Activated naive CD4-positive, alpha-beta T cell treated with anti-CD3 and anti-CD28 coated beads, Interleukin-2, amount 50 U/mL, for 24 hours (primary cell): ENCODE data around the gene LRRK1.

Experiments used
- H3K27ac Mint-ChIP-seq: one replicate; pipeline ENCODE4 v1.8.0; 2021; ENCODE audit warnings: mild to moderate bottlenecking, mixed read lengths
- H3K27me3 Mint-ChIP-seq: one replicate; pipeline ENCODE4 v1.8.0; 2021; ENCODE audit warnings: mixed read lengths
- H3K36me3 Mint-ChIP-seq: one replicate; pipeline ENCODE4 v1.8.0; 2021; ENCODE audit warnings: mixed read lengths
- H3K4me1 Mint-ChIP-seq: one replicate; pipeline ENCODE4 v1.8.0; 2021; ENCODE audit warnings: mixed read lengths
- H3K4me3 Mint-ChIP-seq: one replicate; pipeline ENCODE4 v1.8.0; 2021; ENCODE audit warnings: mild to moderate bottlenecking, mixed read lengths
- H3K9me3 Mint-ChIP-seq: one replicate; pipeline ENCODE4 v1.8.0; 2021; ENCODE audit warnings: mixed read lengths

LRRK1 gene

GRCh38 chr15:101022306-101022705 lies 103.1 kb downstream of the LRRK1 start:
- Mint-ChIP-seq H3K9me3 (no peaks in the 10 kb centered on the region), H3K4me3 (no peak overlapping the region), H3K4me1 (no peaks in the 10 kb centered on the region), H3K36me3 (no peaks in the 10 kb centered on the region), H3K27ac (no peak overlapping the region), H3K27me3 (no peaks in the 10 kb centered on the region)

GRCh38 chr15:101022876-101023275 lies 103.7 kb downstream of the LRRK1 start:
- Mint-ChIP-seq H3K36me3 (no peaks in the 10 kb centered on the region), H3K4me3 (no peak overlapping the region), H3K27ac (no peak overlapping the region), H3K4me1 (no peaks in the 10 kb centered on the region), H3K27me3 (no peaks in the 10 kb centered on the region), H3K9me3 (no peaks in the 10 kb centered on the region)

- H3K36me3 Mint-ChIP-seq, result no peaks in the 10 kb centered on the region
- no peaks in the 10 kb centered on the region for H3K27me3 Mint-ChIP-seq
- H3K27ac Mint-ChIP-seq, result no peak overlapping the region
- H3K4me3 Mint-ChIP-seq, result no peak overlapping the region
- no peaks in the 10 kb centered on the region for H3K4me1 Mint-ChIP-seq
- no peaks in the 10 kb centered on the region for H3K9me3 Mint-ChIP-seq
These were observed 104.4 kb downstream of the LRRK1 start for GRCh38 chr15:101023501-101024072.

GRCh38 chr15:101024073-101024695 lies 105.0 kb downstream of the LRRK1 start:
- no peaks in the 10 kb centered on the region for H3K9me3 Mint-ChIP-seq
- H3K27me3 Mint-ChIP-seq, result no peaks in the 10 kb centered on the region
- H3K4me1 Mint-ChIP-seq, result no peaks in the 10 kb centered on the region
- no peaks in the 10 kb centered on the region for H3K36me3 Mint-ChIP-seq
- no peak overlapping the region for H3K27ac Mint-ChIP-seq
- no peak overlapping the region for H3K4me3 Mint-ChIP-seq

GRCh38 chr15:101024706-101025500 lies 105.7 kb downstream of the LRRK1 start:
- Mint-ChIP-seq H3K36me3 (no peaks in the 10 kb centered on the region), H3K9me3 (no peaks in the 10 kb centered on the region), H3K27ac (no peak overlapping the region), H3K27me3 (no peaks in the 10 kb centered on the region), H3K4me1 (no peaks in the 10 kb centered on the region), H3K4me3 (no peak overlapping the region)

- H3K4me3 Mint-ChIP-seq, result no peak overlapping the region
- no peaks in the 10 kb centered on the region for H3K36me3 Mint-ChIP-seq
- no peak overlapping the region for H3K27ac Mint-ChIP-seq
- no peaks in the 10 kb centered on the region for H3K4me1 Mint-ChIP-seq
- no peaks in the 10 kb centered on the region for H3K27me3 Mint-ChIP-seq
- H3K9me3 Mint-ChIP-seq, result no peaks in the 10 kb centered on the region
These were observed 106.3 kb downstream of the LRRK1 start for GRCh38 chr15:101025501-101025885.

- H3K4me1 Mint-ChIP-seq, result no peaks in the 10 kb centered on the region
- no peak overlapping the region for H3K27ac Mint-ChIP-seq
- no peaks in the 10 kb centered on the region for H3K36me3 Mint-ChIP-seq
- H3K27me3 Mint-ChIP-seq, result peaks cover 1% of the 10 kb centered on the region
- H3K9me3 Mint-ChIP-seq, result no peaks in the 10 kb centered on the region
- no peak overlapping the region for H3K4me3 Mint-ChIP-seq
These were observed 106.9 kb downstream of the LRRK1 start for GRCh38 chr15:101025896-101026631.

GRCh38 chr15:101026656-101027272 lies 107.6 kb downstream of the LRRK1 start:
- no peaks in the 10 kb centered on the region for H3K4me1 Mint-ChIP-seq
- H3K36me3 Mint-ChIP-seq, result no peaks in the 10 kb centered on the region
- no peaks in the 10 kb centered on the region for H3K9me3 Mint-ChIP-seq
- no peak overlapping the region for H3K4me3 Mint-ChIP-seq
- H3K27ac Mint-ChIP-seq, result no peak overlapping the region
- peaks cover 1% of the 10 kb centered on the region for H3K27me3 Mint-ChIP-seq

- no peak overlapping the region for H3K4me3 Mint-ChIP-seq
- no peaks in the 10 kb centered on the region for H3K9me3 Mint-ChIP-seq
- no peaks in the 10 kb centered on the region for H3K4me1 Mint-ChIP-seq
- no peak overlapping the region for H3K27ac Mint-ChIP-seq
- no peaks in the 10 kb centered on the region for H3K36me3 Mint-ChIP-seq
- peaks cover 1% of the 10 kb centered on the region for H3K27me3 Mint-ChIP-seq
These were observed 108.2 kb downstream of the LRRK1 start for GRCh38 chr15:101027273-101027901.

- H3K27ac Mint-ChIP-seq, result no peak overlapping the region
- no peaks in the 10 kb centered on the region for H3K9me3 Mint-ChIP-seq
- H3K4me3 Mint-ChIP-seq, result no peak overlapping the region
- peaks cover 1% of the 10 kb centered on the region for H3K27me3 Mint-ChIP-seq
- no peaks in the 10 kb centered on the region for H3K4me1 Mint-ChIP-seq
- H3K36me3 Mint-ChIP-seq, result no peaks in the 10 kb centered on the region
These were observed 108.8 kb downstream of the LRRK1 start for GRCh38 chr15:101027920-101028319.

- H3K9me3 Mint-ChIP-seq, result no peaks in the 10 kb centered on the region
- H3K4me3 Mint-ChIP-seq, result no peak overlapping the region
- H3K36me3 Mint-ChIP-seq, result no peaks in the 10 kb centered on the region
- H3K4me1 Mint-ChIP-seq, result no peaks in the 10 kb centered on the region
- H3K27ac Mint-ChIP-seq, result no peak overlapping the region
- H3K27me3 Mint-ChIP-seq, result peaks cover 1% of the 10 kb centered on the region
These were observed 109.2 kb downstream of the LRRK1 start for GRCh38 chr15:101028321-101028720.

GRCh38 chr15:101028772-101029438 lies 109.7 kb downstream of the LRRK1 start:
- H3K9me3 Mint-ChIP-seq, result no peaks in the 10 kb centered on the region
- peaks cover 1% of the 10 kb centered on the region for H3K27me3 Mint-ChIP-seq
- no peaks in the 10 kb centered on the region for H3K36me3 Mint-ChIP-seq
- H3K4me1 Mint-ChIP-seq, result no peaks in the 10 kb centered on the region
- no peak overlapping the region for H3K4me3 Mint-ChIP-seq
- H3K27ac Mint-ChIP-seq, result no peak overlapping the region

- no peak overlapping the region for H3K27ac Mint-ChIP-seq
- peaks cover 6% of the 10 kb centered on the region for H3K9me3 Mint-ChIP-seq
- H3K27me3 Mint-ChIP-seq, result peaks cover 3% of the 10 kb centered on the region
- H3K4me1 Mint-ChIP-seq, result no peaks in the 10 kb centered on the region
- no peaks in the 10 kb centered on the region for H3K36me3 Mint-ChIP-seq
- H3K4me3 Mint-ChIP-seq, result no peak overlapping the region
These were observed 111.0 kb downstream of the LRRK1 start for GRCh38 chr15:101029971-101030661.

- peaks cover 6% of the 10 kb centered on the region for H3K27me3 Mint-ChIP-seq
These were observed 112.1 kb downstream of the LRRK1 start for GRCh38 chr15:101031213-101031612.

More at GRCh38 chr15:101031213-101031612, 112.1 kb downstream of the LRRK1 start:
- H3K4me3 Mint-ChIP-seq, result no peak overlapping the region
- H3K9me3 Mint-ChIP-seq, result peaks cover 17% of the 10 kb centered on the region
- H3K4me1 Mint-ChIP-seq, result no peaks in the 10 kb centered on the region
- peaks cover 4% of the 10 kb centered on the region for H3K36me3 Mint-ChIP-seq
- H3K27ac Mint-ChIP-seq, result no peak overlapping the region
